Body of pancreas (tissue), 4 donors: ENCODE data around the gene ZBTB5. TPM values are rescaled to one million over a fixed set of nuclear protein-coding genes. Genes with fewer than 3 reads are reported as not detected.

Source experiments
- ATAC-seq: fragments of 150-250 bp; one replicate; pipeline ENCODE4 v1.9.1; 2016
- DNase-seq, 4 donors: peaks; one replicate each; pipeline ENCODE4 v3.0.0-alpha.2; 2019
- H3K27ac ChIP-seq, 4 donors: fragments of 200-600 bp; sonication (generic); 1 replicate in 3 of 4; 2 replicates in 1 of 4; pipeline versions ENCODE4 v1.5.1 to v1.6.1; 2016 to 2019; ENCODE audit warnings: mild to moderate bottlenecking in 1 of 4, mixed read lengths in 1 of 4, moderate library complexity in 1 of 4
- H3K27me3 ChIP-seq, 2 donors: fragments of 200-600 bp; sonication (generic); one replicate each; pipeline ENCODE4 v1.6.0; 2016; ENCODE audit warnings: mild to moderate bottlenecking in 1 of 2
- H3K36me3 ChIP-seq, 2 donors: fragments of 200-600 bp; sonication (generic); replicated peaks in 1 of 2; 2 replicates each; pipeline ENCODE4 v1.5.1; 2016; ENCODE audit warnings: low read depth in 2 of 2; ENCODE audit not compliant: insufficient read depth in 1 of 2
- H3K4me1 ChIP-seq: fragments of 200-600 bp; sonication (generic); one replicate; pipeline ENCODE4 v1.6.0; 2016
- H3K4me3 ChIP-seq, 2 donors: fragments of 200-600 bp; sonication (generic); 1 replicate in 1 of 2; 2 replicates in 1 of 2; pipeline ENCODE4 v1.5.1; 2016 to 2019
- H3K9me3 ChIP-seq, 3 donors: fragments of 200-600 bp; sonication (generic); 1 replicate in 2 of 3; 2 replicates in 1 of 3; pipeline ENCODE4 v1.5.1; 2016
- POLR2A ChIP-seq, 3 donors: fragments of 450-650 bp; IDR thresholded peaks; one replicate each; pipeline ENCODE4 v1.6.1; 2016; ENCODE audit warnings: antibody characterized with exemption in 3 of 3, mild to moderate bottlenecking in 2 of 3
- WGBS, 2 donors: methylation state at CpG; one replicate each; pipeline ENCODE4 v1.1.5; 2017; 5-methylcytosine and 5-hydroxymethylcytosine counted together
- intact Hi-C: fragments of 100-400 bp; cut with DNase I; formaldehyde crosslinking; loops from one replicate; pipeline ENCODE4 v1.15.1; 2023
- total RNA-seq, 2 donors: library from RNA; depleted of rRNA; stranded (reverse); fragments of >200 nt; gene quantifications; one replicate each; pipeline ENCODE4 v1.1.0, GENCODE V29; 2016
- TF ChIP-seq, protein P1 (sequence below), 7 experiments: fragments of 450-650 bp in 4 of 7; fragments of 200-600 bp in 3 of 7; sonication (generic) in 3 of 7; IDR thresholded peaks; one replicate each; pipeline ENCODE4 v1.5.1; 2016 to 2019; ENCODE audit warnings: antibody characterized with exemption in 7 of 7

The ZBTB5 gene
- total RNA-seq, 2 donors from 2014 or later, result 8.8 to 9.9 TPM

GRCh38 chr9:37466037-37466709, 923 bp upstream of the ZBTB5 start:
- H3K4me1 ChIP-seq, result peaks cover 33% of the 10 kb centered on the region
- no peaks in the 10 kb centered on the region for H3K36me3 ChIP-seq
- no peaks in the 10 kb centered on the region for H3K9me3 ChIP-seq
- DNase-seq, result peak; percentile 41 to 89 (median 82)
- 0% methylated on average over 30 to 47 of the region's 47 CpGs for WGBS, 2 donors
- TF ChIP-seq POLR2A (IDR thresholded peaks at IDR 0.05), result peak; percentile 38 to 68 (median 61)
- TF ChIP-seq, protein P1, sequence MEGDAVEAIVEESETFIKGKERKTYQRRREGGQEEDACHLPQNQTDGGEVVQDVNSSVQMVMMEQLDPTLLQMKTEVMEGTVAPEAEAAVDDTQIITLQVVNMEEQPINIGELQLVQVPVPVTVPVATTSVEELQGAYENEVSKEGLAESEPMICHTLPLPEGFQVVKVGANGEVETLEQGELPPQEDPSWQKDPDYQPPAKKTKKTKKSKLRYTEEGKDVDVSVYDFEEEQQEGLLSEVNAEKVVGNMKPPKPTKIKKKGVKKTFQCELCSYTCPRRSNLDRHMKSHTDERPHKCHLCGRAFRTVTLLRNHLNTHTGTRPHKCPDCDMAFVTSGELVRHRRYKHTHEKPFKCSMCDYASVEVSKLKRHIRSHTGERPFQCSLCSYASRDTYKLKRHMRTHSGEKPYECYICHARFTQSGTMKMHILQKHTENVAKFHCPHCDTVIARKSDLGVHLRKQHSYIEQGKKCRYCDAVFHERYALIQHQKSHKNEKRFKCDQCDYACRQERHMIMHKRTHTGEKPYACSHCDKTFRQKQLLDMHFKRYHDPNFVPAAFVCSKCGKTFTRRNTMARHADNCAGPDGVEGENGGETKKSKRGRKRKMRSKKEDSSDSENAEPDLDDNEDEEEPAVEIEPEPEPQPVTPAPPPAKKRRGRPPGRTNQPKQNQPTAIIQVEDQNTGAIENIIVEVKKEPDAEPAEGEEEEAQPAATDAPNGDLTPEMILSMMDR (IDR thresholded peaks at IDR 0.05), result no peak
- no peaks in the 10 kb centered on the region for H3K27me3 ChIP-seq
- peak overlapping the region; percentile 2 to 23 for H3K4me3 ChIP-seq
- ATAC-seq, result peak; percentile 21
- H3K27ac ChIP-seq, result peak overlapping the region; percentile 96 to 99 (median 98)
- intact Hi-C loops, result no loop called here

DNA sequence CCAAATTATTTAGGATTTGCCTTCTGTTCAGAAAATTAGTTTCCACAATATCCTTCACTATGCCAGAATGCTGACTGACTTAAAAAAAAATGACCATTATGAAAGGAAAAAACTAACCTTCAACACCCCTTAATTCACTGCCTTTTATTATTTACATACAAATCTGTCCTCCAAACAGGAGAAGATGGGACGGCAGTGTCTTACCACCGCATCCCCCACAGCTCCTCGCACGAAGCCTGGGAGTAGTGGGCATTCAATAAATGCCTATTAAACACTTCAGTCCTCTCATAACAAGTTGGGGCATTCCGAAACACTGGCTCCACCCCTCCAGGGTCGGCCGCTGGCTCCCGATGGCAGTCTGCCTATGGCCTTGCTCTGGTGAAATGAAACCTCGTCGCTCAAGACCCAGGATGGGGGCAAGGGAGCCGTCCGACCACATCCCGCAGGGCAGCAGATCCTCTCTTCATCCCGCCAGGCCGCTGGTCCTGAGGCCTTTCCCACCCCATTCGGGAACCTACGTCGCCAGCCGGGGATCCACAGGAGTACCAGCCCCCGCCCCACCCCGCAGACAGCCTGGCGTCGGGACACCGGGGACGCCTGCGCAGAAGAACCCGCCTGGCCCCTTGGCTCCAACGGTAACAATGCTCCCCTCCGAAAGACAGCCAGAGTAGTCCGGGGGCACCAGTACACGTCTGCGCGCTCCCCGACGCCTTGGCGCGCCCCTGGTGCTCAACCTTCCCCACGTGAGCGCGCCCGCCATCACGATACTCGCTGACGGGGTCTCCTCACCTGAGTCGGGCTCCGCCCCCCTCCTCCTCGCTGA, 613 bp downstream of the ZBTB5 start:
- peak; percentile 77 to 82 (median 78) for DNase-seq
- Histone ChIP-seq H3K4me1 (peaks cover 33% of the 10 kb centered on the region), H3K27ac (peak overlapping the region; percentile 96 to 99 (median 98)), H3K4me3 (peak overlapping the region; percentile 73 to 96), H3K36me3 (no peaks in the 10 kb centered on the region), H3K27me3 (no peaks in the 10 kb centered on the region), H3K9me3 (no peaks in the 10 kb centered on the region)
- peak; percentile 32 to 78 (median 72) for TF ChIP-seq POLR2A (IDR thresholded peaks at IDR 0.05)
- TF ChIP-seq, protein P1 (IDR thresholded peaks at IDR 0.05), result peak in 1 of 7 experiments; percentile 8
- intact Hi-C loops, result no loop called here
- ATAC-seq, result peak; percentile 27
- 0% methylated on average over 13 to 45 of the region's 47 CpGs for WGBS, 2 donors

DNA sequence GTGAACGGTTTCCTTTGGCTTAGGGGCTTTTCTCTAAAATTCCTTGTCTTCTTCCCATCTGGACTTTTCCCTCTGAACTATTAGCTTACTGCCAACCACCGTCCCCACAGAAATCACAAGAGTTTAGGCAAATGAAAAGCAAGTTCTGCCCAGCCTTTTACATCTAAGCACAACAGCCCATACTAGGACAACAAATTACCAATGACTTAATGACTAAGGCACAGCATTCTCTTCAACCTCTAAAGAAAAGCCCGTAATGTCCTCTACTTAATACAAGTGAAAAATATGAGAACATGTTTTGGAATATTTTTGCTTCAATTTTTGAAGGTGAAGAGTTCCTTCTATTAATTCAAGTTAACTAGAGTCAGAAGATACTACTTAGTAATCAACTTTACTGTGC, 1.2 kb downstream of the ZBTB5 start:
- intact Hi-C loops, result no loop called here
- DNase-seq, result no peak
- Histone ChIP-seq H3K27me3 (no peaks in the 10 kb centered on the region), H3K36me3 (no peaks in the 10 kb centered on the region), H3K9me3 (no peaks in the 10 kb centered on the region), H3K4me3 (peak overlapping the region; percentile 73 to 96), H3K4me1 (peaks cover 33% of the 10 kb centered on the region), H3K27ac (peak overlapping the region in 3 of 4 donors; percentile 96 to 99 (median 98))
- 16 to 20% methylated on average over 3 of the region's 3 CpGs for WGBS, 2 donors
- no peak for ATAC-seq
- TF ChIP-seq POLR2A (IDR thresholded peaks at IDR 0.05), result no peak
- TF ChIP-seq, protein P1 (IDR thresholded peaks at IDR 0.05), result no peak

GRCh38 chr9:37456817-37457216, 8.4 kb downstream of the ZBTB5 start:
- Histone ChIP-seq H3K4me3 (no peak overlapping the region), H3K4me1 (peaks cover 48% of the 10 kb centered on the region), H3K36me3 (no peaks in the 10 kb centered on the region), H3K27ac (no peak overlapping the region), H3K27me3 (no peaks in the 10 kb centered on the region), H3K9me3 (no peaks in the 10 kb centered on the region)
- ATAC-seq, result no peak
- no peak for DNase-seq
- WGBS, 2 donors, result 81 to 83% methylated on average over 1 of the region's 1 CpG
- TF ChIP-seq, protein P1 (IDR thresholded peaks at IDR 0.05), result no peak
- no peak for TF ChIP-seq POLR2A (IDR thresholded peaks at IDR 0.05)
- intact Hi-C loops, result no loop called here
